HCT116 (cell line): ENCODE measurements around the gene ECE1. TPM values are rescaled to one million over a fixed set of nuclear protein-coding genes. Genes with fewer than 3 reads are reported as not detected.

ENCODE experiments used
- ATAC-seq: fragments of 200-7000 bp; cut with Tn5 transposase; 2 replicates; pipeline ENCODE4 v1.9.1; 2020; ENCODE audit warnings: mild to moderate bottlenecking, moderate library complexity
- BruUV-seq: library from RNA; stranded (reverse); fragments of 400-500 nt; replicated peaks from 2 replicates; lab custom pipeline; 2021; lab: Mats Ljungman, UMichigan
- CTCF ChIA-PET: fragments of 300-600 bp; sonication (Branson Sonifier 250); formaldehyde crosslinking; loops from one replicate; lab custom pipeline; 2021; ENCODE audit warnings: antibody characterized with exemption; lab: Charles Lee
- POLR2A ChIA-PET: fragments of 300-600, 350-600 bp; sonication (Branson Sonifier 250); formaldehyde crosslinking; loops from one replicate; lab custom pipeline; 2021; ENCODE audit warnings: antibody characterized with exemption; lab: Charles Lee
- RAD21 ChIA-PET, 2 experiments: fragments of 300-600 bp; sonication (Branson Sonifier 250); formaldehyde crosslinking; loops; one replicate each; lab custom pipeline; 2023; ENCODE audit warnings: low total read pairs in 2 of 2; ENCODE audit not compliant: uncharacterized antibody in 2 of 2, unreplicated experiment in 2 of 2, low non-redundant PET in 1 of 2; lab: Charles Lee
- DNase-seq: peaks from one replicate; pipeline ENCODE4 v3.0.0-alpha.2; 2010; ENCODE audit warnings: low read depth, low spot score
- H2AFZ ChIP-seq: fragments of 200-600 bp; shearing (Covaris generic), sonication (generic); 2 replicates; pipeline ENCODE4 v1.6.1; 2017; ENCODE audit warnings: low read depth, mixed run types, mixed read lengths, antibody characterized with exemption, low read length; ENCODE audit not compliant: poor library complexity, severe bottlenecking
- H3K27ac ChIP-seq: 2 replicates; pipeline ENCODE4 v1.5.1; 2012; ENCODE audit warnings: low read depth, low read length
- H3K27me3 ChIP-seq: fragments of 200-600 bp; sonication (generic); 2 replicates; pipeline ENCODE4 v1.6.1; 2016; ENCODE audit warnings: mixed run types, low read length, mixed read lengths; ENCODE audit not compliant: insufficient read depth
- H3K36me3 ChIP-seq, 2 experiments: fragments of 200-500 bp in 1 of 2; fragments of 200-600 bp in 1 of 2; sonication (Bioruptor generic) in 1 of 2; sonication (generic) in 1 of 2; 2 replicates each; pipeline versions ENCODE4 v1.5.1 to v1.6.1; 2014 to 2016; ENCODE audit warnings: low read length in 2 of 2, inconsistent platforms in 1 of 2, mixed read lengths in 1 of 2, mixed run types in 1 of 2; ENCODE audit not compliant: insufficient read depth in 2 of 2, control insufficient read depth in 1 of 2
- H3K4me1 ChIP-seq, 2 experiments: fragments of 200-600 bp in 1 of 2; sonication (generic) in 1 of 2; 2 replicates each; pipeline versions ENCODE4 v1.5.1 to v1.6.1; 2012 to 2017; ENCODE audit warnings: low read length in 2 of 2, inconsistent platforms in 1 of 2, mild to moderate bottlenecking in 1 of 2, mixed read lengths in 1 of 2, mixed run types in 1 of 2, moderate library complexity in 1 of 2; ENCODE audit not compliant: insufficient read depth in 2 of 2, control insufficient read depth in 1 of 2
- H3K4me2 ChIP-seq: fragments of 200-600 bp; sonication (generic); 2 replicates; pipeline ENCODE4 v1.6.1; 2017; ENCODE audit warnings: mixed run types, low read length, mixed read lengths
- H3K4me3 ChIP-seq, 2 experiments: fragments of 200-600 bp in 1 of 2; sonication (generic) in 1 of 2; replicated peaks in 1 of 2; 2 replicates each; pipeline ENCODE4 v1.5.1; 2011 to 2016; ENCODE audit warnings: low read length in 2 of 2, control low read depth in 1 of 2, low read depth in 1 of 2, mild to moderate bottlenecking in 1 of 2, mixed read lengths in 1 of 2, mixed run types in 1 of 2
- H3K79me2 ChIP-seq: fragments of 200-600 bp; sonication (generic); 2 replicates; pipeline ENCODE4 v1.6.1; 2017; ENCODE audit warnings: mild to moderate bottlenecking, mixed run types, low read length, moderate library complexity, mixed read lengths; ENCODE audit not compliant: insufficient read depth
- H3K9ac ChIP-seq: fragments of 200-600 bp; sonication (generic); 2 replicates; pipeline ENCODE4 v1.6.1; 2016; ENCODE audit warnings: low read length, mixed read lengths
- H3K9me2 ChIP-seq: fragments of 200-600 bp; sonication (generic), shearing (Covaris generic); 2 replicates; pipeline ENCODE4 v1.6.1; 2017; ENCODE audit warnings: mixed run types, mild to moderate bottlenecking, moderate library complexity; ENCODE audit not compliant: insufficient read depth
- H3K9me3 ChIP-seq, 2 experiments: fragments of 200-500 bp in 1 of 2; fragments of 200-600 bp in 1 of 2; sonication (Bioruptor generic) in 1 of 2; sonication (generic) in 1 of 2; 2 replicates each; pipeline ENCODE4 v1.6.1; 2014 to 2017; ENCODE audit warnings: low read length in 2 of 2, mixed read lengths in 2 of 2, inconsistent platforms in 1 of 2, low read depth in 1 of 2, mild to moderate bottlenecking in 1 of 2, mixed run types in 1 of 2, moderate library complexity in 1 of 2; ENCODE audit not compliant: control insufficient read depth in 1 of 2, insufficient read depth in 1 of 2
- H4K20me1 ChIP-seq: fragments of 200-600 bp; sonication (generic), shearing (Covaris generic); 2 replicates; pipeline ENCODE4 v1.6.1; 2017; ENCODE audit warnings: mixed run types, mild to moderate bottlenecking, moderate library complexity; ENCODE audit not compliant: insufficient read depth
- CTCF ChIP-seq, 3 experiments: fragments of 200-600 bp in 1 of 3; sonication (generic) in 1 of 3; IDR thresholded peaks in 2 of 3; conservative IDR thresholded peaks in 1 of 3; 2 replicates each; pipeline ENCODE4 v1.5.1; 2012 to 2017; ENCODE audit warnings: low read depth in 2 of 3, low read length in 2 of 3, antibody characterized with exemption in 1 of 3, borderline replicate concordance in 1 of 3, control low read depth in 1 of 3, mild to moderate bottlenecking in 1 of 3, mixed read lengths in 1 of 3, mixed run types in 1 of 3, moderate library complexity in 1 of 3; ENCODE audit not compliant: insufficient read depth in 1 of 3
- JUND ChIP-seq: IDR thresholded peaks from 2 replicates; pipeline ENCODE4 v1.6.1; 2012
- POLR2AphosphoS5 ChIP-seq: IDR thresholded peaks from 2 replicates; pipeline ENCODE4 v1.6.1; 2011; ENCODE audit warnings: mild to moderate bottlenecking, low read depth, low read length, moderate library complexity
- SP1 ChIP-seq: IDR thresholded peaks from 2 replicates; pipeline ENCODE4 v1.6.1; 2012; ENCODE audit warnings: low read depth
- ZBTB33 ChIP-seq: IDR thresholded peaks from 2 replicates; pipeline ENCODE4 v1.6.1; 2011; ENCODE audit warnings: mild to moderate bottlenecking, low read length, moderate library complexity; ENCODE audit not compliant: insufficient replicate concordance; ENCODE audit errors: extremely low read depth
- intact Hi-C: fragments of 100-400 bp; cut with micrococcal nuclease; formaldehyde crosslinking; loops from 2 replicates; pipeline ENCODE4 v1.10.0; 2022
- total RNA-seq: library from RNA; stranded (reverse); gene quantifications from one replicate; pipeline ENCODE4 v1.2.1, GENCODE V29; 2021; ENCODE audit not compliant: unreplicated experiment

Gene ECE1
- total RNA-seq, 1 experiment from 2014 or later, result 66.8 TPM

GRCh38 chr1:21333824-21334213, 43.6 kb upstream of the ECE1 start:
- H3K4me3 ChIP-seq, result no peak overlapping the region
- ATAC-seq, result no peak
- peaks cover 65% of the 10 kb centered on the region for H3K79me2 ChIP-seq
- H3K9ac ChIP-seq, result no peak overlapping the region
- TF ChIP-seq SP1 (no peak), POLR2AphosphoS5 (no peak), CTCF (IDR thresholded peaks at IDR 0.05 in 2 of 3, conservative IDR thresholded peaks at IDR 0.05 in 1 of 3; ENCODE audit: borderline replicate concordance in 1 of 3, insufficient read depth in 1 of 3, low read depth in 2 of 3, low read length in 2 of 3) (no peak), ZBTB33 (no peak), JUND (no peak)
- no peaks in the 10 kb centered on the region for H4K20me1 ChIP-seq
- peak overlapping the region; percentile 41 for H3K4me2 ChIP-seq
- H3K36me3 ChIP-seq, result no peaks in the 10 kb centered on the region
- no peaks in the 10 kb centered on the region for H3K27me3 ChIP-seq
- no TSS peak for BruUV-seq
- peaks cover 60 to 73% of the 10 kb centered on the region in 2 experiments for H3K4me1 ChIP-seq
- ChIA-PET POLR2A (interaction anchor here (1.0 to 2.0 kb wide), 4 partner anchors 8 to 72 kb away, joined by 3 to 8 read pairs (median 4); no protein-coding TSS in a partner anchor), RAD21 (no interaction called here), CTCF (interaction anchor here (0.8 to 4.2 kb wide), 5 partner anchors 10 to 100 kb away, joined by 4 to 46 read pairs (median 10); no protein-coding TSS in a partner anchor)
- H3K27ac ChIP-seq, result peak overlapping the region; percentile 66; the same call in 1 of the 2 replicates
- DNase-seq, result no peak
- H3K9me3 ChIP-seq, result no peaks in the 10 kb centered on the region
- no peak overlapping the region for H2AFZ ChIP-seq
- intact Hi-C loops, result no loop called here
- H3K9me2 ChIP-seq, result no peaks in the 10 kb centered on the region
